Measurements from ENCODE around the gene ADGRD1.

ADGRD1 gene

DNA sequence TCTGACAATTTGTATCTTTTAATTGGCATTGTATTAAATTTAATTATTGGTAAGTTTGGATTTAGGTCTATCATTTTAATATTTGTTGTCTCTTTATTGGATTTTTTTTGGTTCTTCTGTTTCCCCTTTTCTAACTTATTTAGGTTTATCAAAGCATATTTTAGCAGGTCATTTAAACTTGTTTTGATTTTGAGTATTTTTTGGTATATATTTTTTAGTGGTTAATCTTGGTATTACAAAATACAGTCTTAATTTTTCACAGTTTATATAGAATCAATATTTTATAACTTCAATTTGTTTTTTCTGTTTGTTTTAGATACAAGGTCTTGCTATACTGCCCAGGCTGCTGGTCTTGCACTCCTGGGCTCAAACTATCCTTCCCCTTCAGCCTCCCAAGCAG is 15.5 kb upstream of the ADGRD1 start:
- no peak for DNase-seq

DNA sequence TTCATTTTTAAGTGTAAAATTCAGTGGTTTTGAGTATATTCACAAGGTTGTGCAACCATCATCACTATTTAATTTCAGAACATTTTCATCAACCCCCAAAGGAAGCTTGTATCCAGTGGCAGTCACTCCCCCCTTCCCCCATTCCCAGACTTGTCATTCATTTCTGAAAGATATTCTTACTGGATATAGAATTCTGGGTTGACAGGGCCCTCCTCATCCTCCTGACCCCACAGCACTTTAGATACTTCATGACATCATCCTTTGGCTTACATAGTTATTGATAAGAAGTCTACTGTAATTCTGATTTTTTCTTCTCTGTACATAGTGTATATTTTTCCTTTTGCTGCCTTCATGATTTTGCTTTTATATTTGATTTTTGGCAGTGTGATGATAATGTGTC is 8.8 kb upstream of the ADGRD1 start:
- DNase-seq, result no peak

DNA sequence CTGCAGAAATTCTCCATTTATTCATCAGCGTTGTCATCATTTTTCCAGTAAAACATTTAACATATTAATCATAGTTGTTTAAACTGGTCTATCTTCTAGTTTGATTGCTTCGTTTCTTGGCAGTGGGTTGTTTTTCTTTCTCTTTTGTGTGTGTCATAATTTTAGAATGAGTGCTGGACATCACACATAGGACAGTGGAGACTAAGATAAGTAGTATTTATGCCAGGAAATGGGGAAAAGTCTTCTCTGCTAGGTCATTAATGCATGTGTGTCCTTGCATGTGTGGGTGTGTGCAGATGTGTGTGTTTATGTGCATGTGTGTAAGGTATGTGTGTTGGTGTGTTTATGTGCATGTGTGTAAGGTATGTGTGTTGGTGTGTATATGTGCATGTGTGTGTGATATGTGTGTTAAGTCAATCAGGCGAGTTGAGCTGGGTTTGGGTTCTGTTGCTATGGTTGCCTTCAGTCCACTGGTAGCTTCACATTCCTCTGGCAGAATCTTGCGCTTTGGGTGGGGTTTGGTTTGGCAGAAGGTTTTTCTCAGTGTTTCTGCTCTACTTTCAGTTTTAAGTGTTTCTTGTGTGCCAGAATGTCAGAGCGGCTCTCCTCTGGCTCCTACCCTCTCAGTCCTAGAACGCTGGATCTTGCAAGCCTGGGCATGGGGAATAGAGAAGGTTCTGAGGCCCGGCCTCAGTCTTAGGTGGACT is 7.8 kb upstream of the ADGRD1 start:
- DNase-seq, result no peak

GRCh38 chr12:130947028-130947613 is 6.6 kb upstream of the ADGRD1 start:
- DNase-seq, result no peak

DNA sequence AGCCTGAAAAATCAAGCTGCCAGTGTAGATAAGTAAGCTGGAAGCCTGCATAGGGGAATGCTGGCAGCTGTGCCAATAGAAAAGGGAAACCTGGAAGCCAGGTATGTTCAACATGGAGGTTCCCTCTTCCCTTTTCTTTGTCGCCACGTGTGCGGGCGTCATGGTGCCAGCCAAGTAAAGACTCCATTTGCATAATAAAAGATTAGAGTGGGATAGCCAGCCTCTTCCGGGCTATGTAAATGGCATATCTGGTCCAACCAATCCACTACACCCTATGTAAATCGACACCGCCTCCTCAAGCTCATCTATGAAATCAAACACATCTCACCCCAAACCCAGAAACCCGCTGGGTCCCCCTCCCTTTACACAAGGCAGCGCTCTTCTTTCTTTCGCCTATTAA is 5.6 kb upstream of the ADGRD1 start:
- peak; percentile 93 for DNase-seq

DNA sequence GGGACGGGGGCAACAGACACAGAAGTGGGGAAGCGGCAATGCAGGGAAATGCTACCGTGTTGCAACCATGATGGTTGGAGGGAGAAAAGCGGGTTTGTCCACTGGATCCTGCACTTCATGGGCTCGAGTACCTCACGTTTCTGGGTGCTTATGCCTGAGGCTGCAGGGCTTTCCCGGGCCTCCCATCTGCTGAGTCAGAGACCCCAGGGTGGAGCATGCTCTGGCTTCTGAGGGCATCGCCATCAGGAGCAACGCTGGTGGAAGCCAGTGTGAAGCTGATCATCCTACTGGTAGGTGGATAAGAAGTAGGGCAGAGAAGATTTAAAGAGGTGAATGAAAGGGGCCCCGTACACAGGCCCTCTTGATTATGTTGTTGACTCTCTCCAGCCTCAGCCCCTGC is 5.0 kb upstream of the ADGRD1 start:
- peak; percentile 69 for DNase-seq

DNA sequence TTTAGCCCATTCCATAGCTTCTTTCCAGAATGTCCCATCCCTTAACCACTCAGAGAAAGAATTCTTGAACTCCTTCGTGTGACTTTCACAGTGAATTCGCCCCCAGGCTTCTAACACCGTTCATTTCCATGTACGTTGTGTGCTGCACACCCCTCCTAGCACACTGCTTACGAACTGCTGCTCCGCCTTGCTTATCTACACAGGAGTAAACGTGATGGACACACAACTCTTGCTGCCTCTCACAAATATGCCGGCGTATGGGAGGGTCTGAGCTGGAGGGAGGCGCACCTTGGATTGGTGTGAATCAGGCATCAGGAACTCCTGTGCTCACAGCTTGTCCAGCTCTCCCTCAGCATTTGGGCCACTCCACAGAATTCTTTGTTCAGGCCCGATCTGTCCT is 3.9 kb upstream of the ADGRD1 start:
- no peak for DNase-seq

GRCh38 chr12:130951636-130952035 is 2.1 kb upstream of the ADGRD1 start:
- DNase-seq, result no peak

- no peak for DNase-seq
These were observed 1.3 kb upstream of the ADGRD1 start for GRCh38 chr12:130952171-130952954.

GRCh38 chr12:130954544-130954831 is 781 bp downstream of the ADGRD1 start:
- DNase-seq, result peak; percentile 75

- no peak for DNase-seq
These were observed 1.6 kb downstream of the ADGRD1 start for GRCh38 chr12:130955238-130955816.

- DNase-seq, result no peak
These were observed 2.3 kb downstream of the ADGRD1 start for GRCh38 chr12:130956009-130956408.

DNA sequence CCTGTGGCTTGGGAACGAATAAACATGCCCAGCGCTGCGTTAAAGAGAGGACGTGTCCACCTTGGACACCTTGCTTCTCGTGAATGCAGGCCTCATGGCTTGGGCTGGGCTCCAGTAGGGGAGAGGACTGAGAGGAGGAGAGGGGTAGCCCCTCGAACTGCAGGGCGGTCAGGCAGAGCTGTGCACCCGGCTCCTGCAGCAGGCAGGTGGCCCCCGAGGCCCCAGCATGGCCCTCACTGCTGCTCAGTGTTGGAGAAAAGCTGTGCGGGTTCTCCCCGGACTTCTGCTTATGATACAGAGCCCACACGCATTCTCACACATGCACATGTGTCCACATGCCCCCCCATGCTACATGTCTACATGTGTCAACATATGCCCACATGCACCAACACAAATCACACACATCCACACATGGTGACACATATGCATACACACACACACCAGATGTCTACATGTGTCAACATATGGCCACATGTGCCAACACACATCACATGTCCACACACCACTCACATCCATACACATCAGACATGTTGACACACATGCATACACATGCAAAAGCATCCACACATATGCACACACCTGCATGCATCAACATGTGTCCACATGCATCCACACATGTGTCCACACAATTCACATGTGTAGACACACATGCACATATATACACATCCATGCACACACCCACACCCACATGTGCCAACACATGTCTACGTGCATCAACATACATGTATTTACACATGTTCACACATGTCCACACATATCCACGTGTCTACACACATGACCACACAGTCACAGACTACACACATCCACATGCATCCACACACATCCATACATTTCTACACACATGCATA is 3.0 kb downstream of the ADGRD1 start:
- DNase-seq, result no peak

DNA sequence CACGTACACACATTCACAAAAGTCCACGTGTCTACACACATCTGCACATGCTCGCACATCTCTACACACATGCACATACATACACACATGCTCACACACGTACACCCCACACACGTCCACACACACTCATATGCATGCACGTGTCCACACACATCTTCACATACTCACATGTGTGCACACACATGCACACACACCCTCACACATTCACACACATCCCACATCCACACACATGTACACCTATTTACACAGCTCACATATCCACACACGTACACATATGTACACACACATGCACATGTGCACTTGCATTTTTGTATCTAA is 3.6 kb downstream of the ADGRD1 start:
- DNase-seq, result no peak

DNA sequence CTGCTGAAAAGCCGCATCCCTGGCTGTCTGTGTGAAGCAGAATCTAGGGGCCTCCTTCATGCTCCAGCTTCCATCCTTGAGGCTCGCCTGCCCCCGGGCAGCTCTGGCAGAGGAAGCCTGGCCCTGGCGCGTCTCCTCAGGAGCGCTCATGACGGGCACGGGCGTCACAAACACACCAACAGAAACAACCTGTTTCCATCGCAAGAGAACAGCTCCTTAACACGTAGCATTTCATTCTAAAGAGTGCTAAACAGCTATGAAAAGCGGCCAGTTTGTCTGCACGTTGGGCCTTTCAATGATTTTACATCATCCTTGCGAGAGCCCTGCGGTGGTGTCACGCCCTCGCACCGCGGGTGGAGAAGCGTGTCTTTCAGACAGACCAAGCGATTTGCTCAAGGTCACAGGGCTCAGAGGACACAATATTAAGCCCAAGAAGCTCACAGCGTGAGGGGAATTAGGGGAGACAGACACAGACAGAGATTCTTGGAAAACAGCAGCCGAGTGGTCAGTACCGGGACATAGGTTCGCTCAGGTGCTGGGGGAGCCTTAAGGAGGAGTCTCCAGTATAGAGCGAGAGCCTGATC is 4.9 kb downstream of the ADGRD1 start:
- DNase-seq, result no peak

GRCh38 chr12:130959632-130960031 is 5.9 kb downstream of the ADGRD1 start:
- DNase-seq, result no peak

- DNase-seq, result no peak
These were observed 6.4 kb downstream of the ADGRD1 start for GRCh38 chr12:130960058-130960457.

GRCh38 chr12:130960787-130961186 is 7.1 kb downstream of the ADGRD1 start:
- DNase-seq, result no peak

GRCh38 chr12:130961921-130962451 is 8.3 kb downstream of the ADGRD1 start:
- DNase-seq, result no peak

GRCh38 chr12:130965214-130965613 is 11.5 kb downstream of the ADGRD1 start:
- no peak for DNase-seq

GRCh38 chr12:130965668-130966067 is 12.0 kb downstream of the ADGRD1 start:
- DNase-seq, result no peak

- DNase-seq, result no peak
These were observed 12.8 kb downstream of the ADGRD1 start for GRCh38 chr12:130966443-130967030.
